Frontal cortex (tissue), 4 donors: ENCODE measurements around the gene ZNF726. TPM values are rescaled to one million over a fixed set of nuclear protein-coding genes. Genes with fewer than 3 reads are reported as not detected.
"Not testable (repeated sequence)": the region's sequence is repeated elsewhere in the genome, so short reads cannot be mapped to it uniquely, and the experiment has no call there.

Experiments used
- DNase-seq, 2 donors: peaks; one replicate each; pipeline ENCODE4 v3.0.0; 2012; ENCODE audit warnings: low spot score in 2 of 2
- FAIRE-seq: peaks from 2 replicates; lab custom pipeline; 2012; peaks lifted over from hg19 to GRCh38; lab: Jason Lieb, UNC
- total RNA-seq: library from RNA; depleted of rRNA; stranded (reverse); fragments of >200 nt; gene quantifications from one replicate; pipeline ENCODE4 v1.2.3, GENCODE V29; 2014
- donor health status: control.
- donor health status: control.
- donor health status: control.

Gene ZNF726
- 9.8 TPM for total RNA-seq

- FAIRE-seq (peak; percentile 88), DNase-seq (peak; percentile 32 to 69)
These were observed at the start of gene ZNF726 for GRCh38 chr19:23914402-23915286. Gene ZNF726, plus strand, starts transcription at chr19:23914886. Its CDS starts 109 bp downstream, at chr19:23914995.

GRCh38 chr19:23867895-23868294, 46.8 kb upstream of the ZNF726 start:
- FAIRE-seq = no peak

GRCh38 chr19:23868630-23869029, 46.1 kb upstream of the ZNF726 start:
- FAIRE-seq = no peak
- DNase-seq = no peak

More at GRCh38 chr19:23867895-23868294, 46.8 kb upstream of the ZNF726 start:
- no peak for DNase-seq

GRCh38 chr19:23872282-23872919, 42.3 kb upstream of the ZNF726 start:
- FAIRE-seq (no peak), DNase-seq (no peak)

GRCh38 chr19:23876261-23876660, 38.4 kb upstream of the ZNF726 start:
- DNase-seq = no peak
- FAIRE-seq = no peak

GRCh38 chr19:23876756-23877155, 37.9 kb upstream of the ZNF726 start:
- not testable (repeated sequence) for FAIRE-seq, DNase-seq

- FAIRE-seq = no peak
These were observed 32.2 kb upstream of the ZNF726 start for GRCh38 chr19:23882493-23882892.

GRCh38 chr19:23884363-23884762, 30.3 kb upstream of the ZNF726 start:
- DNase-seq (no peak), FAIRE-seq (no peak)

More at GRCh38 chr19:23882493-23882892, 32.2 kb upstream of the ZNF726 start:
- DNase-seq = no peak

GRCh38 chr19:23887642-23888041, 27.0 kb upstream of the ZNF726 start:
- DNase-seq (no peak), FAIRE-seq (no peak)

- FAIRE-seq, DNase-seq: not testable (repeated sequence)
These were observed 18.6 kb upstream of the ZNF726 start for GRCh38 chr19:23896096-23896495.

- FAIRE-seq (no peak), DNase-seq (no peak)
These were observed 17.8 kb upstream of the ZNF726 start for GRCh38 chr19:23896912-23897311.

- no peak for FAIRE-seq
These were observed 13.3 kb upstream of the ZNF726 start for GRCh38 chr19:23901360-23901759.

GRCh38 chr19:23904406-23904805, 10.3 kb upstream of the ZNF726 start:
- FAIRE-seq (no peak), DNase-seq (no peak)

More at GRCh38 chr19:23901360-23901759, 13.3 kb upstream of the ZNF726 start:
- DNase-seq = no peak

GRCh38 chr19:23905771-23906170, 8.9 kb upstream of the ZNF726 start:
- FAIRE-seq (no peak), DNase-seq (no peak)

- no peak for DNase-seq
- FAIRE-seq = no peak
These were observed 7.9 kb upstream of the ZNF726 start for GRCh38 chr19:23906835-23907234.

GRCh38 chr19:23908165-23908564, 6.5 kb upstream of the ZNF726 start:
- FAIRE-seq (no peak), DNase-seq (no peak)

GRCh38 chr19:23909222-23909621, 5.5 kb upstream of the ZNF726 start:
- FAIRE-seq = no peak
- DNase-seq = no peak

GRCh38 chr19:23913931-23914330, 755 bp upstream of the ZNF726 start:
- FAIRE-seq (no peak), DNase-seq (no peak)

- FAIRE-seq (no peak), DNase-seq (no peak)
These were observed 2.3 kb downstream of the ZNF726 start for GRCh38 chr19:23916991-23917390.

- FAIRE-seq (no peak), DNase-seq (no peak)
These were observed 3.2 kb downstream of the ZNF726 start for GRCh38 chr19:23917856-23918255.

GRCh38 chr19:23925285-23925684, 10.6 kb downstream of the ZNF726 start:
- FAIRE-seq (no peak), DNase-seq (no peak)
